ENCODE results near the gene CCDC171.
"Not testable (repeated sequence)": the region's sequence is repeated elsewhere in the genome, so short reads cannot be mapped to it uniquely, and the experiment has no call there.

CCDC171 gene

GRCh38 chr9:15769547-15769946 lies 216.7 kb downstream of the CCDC171 start:
- DNase-seq, result no peak

GRCh38 chr9:15778861-15779260 lies 226.0 kb downstream of the CCDC171 start:
- DNase-seq, result no peak

DNA sequence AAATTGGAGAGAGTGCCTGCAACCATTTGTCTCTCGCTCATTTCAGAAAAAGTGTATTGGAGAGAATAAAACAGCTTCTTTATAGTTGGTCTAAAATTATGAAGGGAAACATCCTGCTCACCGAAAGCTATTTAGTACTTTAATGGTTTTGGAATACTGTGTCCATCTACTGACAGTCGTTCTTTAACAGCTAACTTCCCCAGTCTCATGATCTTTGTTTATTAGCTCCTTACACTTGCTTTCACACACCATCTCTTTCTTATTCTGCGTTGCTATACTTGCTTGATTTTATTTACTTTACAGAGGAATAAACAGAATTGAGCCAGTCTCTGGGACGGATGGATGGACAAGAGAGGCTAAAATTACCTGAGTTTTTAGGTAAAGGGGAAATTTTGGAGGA lies 229.3 kb downstream of the CCDC171 start:
- no peak for DNase-seq

DNA sequence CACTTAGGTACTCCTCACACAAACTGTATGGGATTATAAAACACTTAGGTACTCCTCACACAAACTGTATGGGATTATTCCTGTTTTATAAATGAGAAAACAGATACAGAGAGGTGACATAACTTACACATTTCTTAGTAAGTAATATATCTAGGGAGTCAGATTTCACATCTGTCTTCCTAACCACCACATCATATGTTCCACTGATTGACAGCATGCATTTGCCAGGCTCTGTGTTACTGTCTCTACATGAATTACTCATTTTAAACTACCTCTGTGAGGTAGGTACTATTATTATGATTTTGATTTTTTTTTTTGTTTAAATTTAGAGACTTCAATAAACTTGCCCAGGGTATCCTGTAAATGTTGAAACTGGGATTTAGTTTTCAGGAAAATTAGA lies 232.7 kb downstream of the CCDC171 start:
- no peak for DNase-seq

DNA sequence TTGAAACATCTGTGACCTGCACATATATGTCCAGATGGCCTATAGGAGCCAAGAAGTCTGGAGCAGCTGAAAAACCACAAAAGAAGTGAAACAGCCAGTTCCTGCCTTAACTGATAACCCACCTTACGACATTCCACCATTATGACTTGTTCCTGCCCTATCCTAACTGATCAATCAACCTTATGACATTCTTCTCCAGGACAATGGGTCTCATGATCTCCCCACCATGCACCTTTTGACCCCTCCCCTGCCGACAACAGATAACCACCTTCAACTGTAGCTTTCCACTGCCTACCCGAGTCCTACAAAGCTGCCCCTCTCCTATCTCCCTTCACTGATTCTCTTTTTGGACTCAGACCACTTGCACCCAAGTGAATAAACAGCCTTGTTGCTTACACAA lies 233.8 kb downstream of the CCDC171 start:
- DNase-seq, result no peak

GRCh38 chr9:15810219-15810899 lies 257.5 kb downstream of the CCDC171 start:
- DNase-seq, result not testable (repeated sequence)

- no peak for DNase-seq
Observed at GRCh38 chr9:15813076-15813475, 260.2 kb downstream of the CCDC171 start.

- DNase-seq, result no peak
Observed at GRCh38 chr9:15824310-15824709, 271.5 kb downstream of the CCDC171 start.

DNA sequence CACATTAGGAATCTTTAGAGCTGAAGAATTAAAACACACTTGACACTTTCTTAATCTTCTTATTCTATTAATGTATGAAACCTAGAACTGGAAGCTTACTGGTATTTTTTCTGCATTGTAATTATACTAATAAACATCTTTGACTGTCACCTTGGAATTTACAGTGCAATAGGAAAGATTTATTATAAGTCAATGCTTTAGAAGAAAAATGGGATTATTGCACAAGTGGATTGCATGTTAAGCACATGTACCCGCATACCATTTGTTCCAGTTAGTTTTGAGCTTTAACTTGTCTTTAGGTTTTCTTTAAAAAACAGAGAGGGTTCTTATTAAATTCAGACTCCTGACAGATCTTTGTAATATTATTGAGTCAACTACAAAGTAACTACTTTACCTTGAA lies 278.5 kb downstream of the CCDC171 start:
- DNase-seq, result no peak

- DNase-seq, result no peak
Observed at GRCh38 chr9:15834541-15834940, 281.7 kb downstream of the CCDC171 start.

- peak; percentile 6 for DNase-seq
Observed at GRCh38 chr9:15837079-15837679, 284.3 kb downstream of the CCDC171 start.

DNA sequence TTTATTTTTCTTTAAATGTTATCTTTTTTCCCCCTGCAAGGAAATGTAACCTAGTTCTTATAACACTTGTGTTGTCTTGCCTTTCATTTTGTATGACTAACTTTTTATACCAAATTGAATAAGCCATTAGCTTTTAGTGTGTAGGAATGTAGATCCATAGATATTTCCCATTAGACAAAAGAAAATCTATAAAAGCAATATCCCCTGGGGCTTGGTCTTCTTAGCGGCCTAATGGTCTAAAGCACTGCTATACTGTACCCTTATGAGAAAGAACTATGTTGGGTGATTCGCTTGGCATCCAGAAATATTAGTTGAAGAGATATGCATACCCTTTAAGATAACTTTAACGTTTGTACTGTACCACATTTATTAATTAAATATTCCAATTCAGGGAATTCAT lies 289.2 kb downstream of the CCDC171 start:
- no peak for DNase-seq

- DNase-seq, result no peak
Observed at GRCh38 chr9:15843316-15843715, 290.5 kb downstream of the CCDC171 start.

GRCh38 chr9:15843931-15844330 lies 291.1 kb downstream of the CCDC171 start:
- no peak for DNase-seq

DNA sequence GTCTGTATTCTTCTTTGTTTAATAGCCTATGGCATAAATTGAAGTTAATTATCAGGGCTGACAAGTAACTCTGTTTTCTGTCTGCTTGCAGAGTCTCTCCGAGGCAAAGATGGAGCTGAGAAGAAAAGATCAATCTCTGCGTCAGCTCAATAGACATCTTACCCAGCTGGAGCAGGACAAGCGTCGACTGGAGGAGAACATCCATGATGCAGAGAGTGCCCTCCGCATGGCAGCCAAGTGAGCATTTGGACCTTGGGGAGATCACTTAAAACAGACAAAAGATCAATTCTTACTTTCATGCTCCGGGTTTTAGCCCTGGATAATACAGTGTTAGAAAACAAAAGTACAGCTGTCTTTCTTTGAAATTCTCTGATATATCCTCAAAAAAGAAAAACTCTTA lies 293.8 kb downstream of the CCDC171 start:
- no peak for DNase-seq

DNA sequence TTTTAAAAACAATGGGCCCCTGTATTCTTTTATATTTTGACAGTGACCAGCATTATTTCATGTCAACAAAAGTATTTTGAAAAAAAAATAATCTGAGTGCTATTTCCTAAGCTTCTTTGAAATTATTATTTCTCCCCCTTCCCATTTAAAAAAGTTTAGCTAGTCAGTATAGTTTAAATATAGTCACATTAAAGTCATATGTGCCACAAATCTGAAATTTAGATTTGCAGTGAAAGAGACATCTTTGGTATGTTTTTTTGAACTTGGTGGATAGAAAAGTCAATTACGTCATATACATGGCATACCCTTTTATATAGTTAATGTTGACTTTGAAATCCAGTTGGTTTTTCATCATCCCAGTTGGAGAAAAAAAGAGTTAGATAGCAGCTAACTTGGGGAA lies 297.0 kb downstream of the CCDC171 start:
- no peak for DNase-seq

DNA sequence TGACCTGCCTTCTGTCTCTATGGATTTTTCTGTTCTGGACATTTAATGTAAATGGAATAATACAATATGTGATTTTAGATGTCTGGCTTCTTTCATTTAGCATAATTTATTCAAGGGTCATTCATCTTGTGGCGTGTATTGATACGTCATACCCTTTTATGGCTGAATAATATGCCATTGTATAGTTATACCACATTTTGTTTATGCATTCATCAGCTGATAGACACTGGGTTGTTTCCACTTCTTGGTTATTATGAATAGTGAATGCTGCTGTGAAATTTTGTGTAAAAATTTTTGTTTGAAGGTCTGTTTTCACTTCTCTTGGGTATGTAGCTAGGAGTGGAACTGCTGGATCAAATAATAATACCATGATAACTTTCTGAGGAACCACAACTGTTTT lies 298.9 kb downstream of the CCDC171 start:
- no peak for DNase-seq

GRCh38 chr9:15856591-15856990 lies 303.7 kb downstream of the CCDC171 start:
- DNase-seq, result no peak

- DNase-seq, result no peak
Observed at GRCh38 chr9:15867334-15867733, 314.5 kb downstream of the CCDC171 start.

DNA sequence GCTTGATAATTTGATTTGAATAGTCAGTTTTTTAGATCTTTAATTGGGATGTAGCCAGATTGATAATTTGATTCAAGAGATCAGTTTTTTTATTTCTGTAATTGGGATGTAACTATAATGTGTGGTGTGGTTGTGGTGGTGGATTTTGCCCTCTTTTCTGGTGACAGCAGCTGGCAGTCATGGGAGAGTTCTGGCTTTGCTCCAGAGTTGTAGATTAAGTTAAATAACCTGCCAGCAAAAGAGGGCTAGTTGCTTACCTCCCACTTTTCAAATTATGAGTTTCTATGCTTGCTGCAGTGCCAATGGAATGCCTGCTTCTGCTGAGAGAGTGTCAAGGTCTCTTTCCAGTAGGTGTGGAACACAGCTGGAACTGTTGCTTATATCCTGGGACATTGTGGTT lies 315.1 kb downstream of the CCDC171 start:
- DNase-seq, result no peak

- DNase-seq, result no peak
Observed at GRCh38 chr9:15873573-15874177, 320.8 kb downstream of the CCDC171 start.

DNA sequence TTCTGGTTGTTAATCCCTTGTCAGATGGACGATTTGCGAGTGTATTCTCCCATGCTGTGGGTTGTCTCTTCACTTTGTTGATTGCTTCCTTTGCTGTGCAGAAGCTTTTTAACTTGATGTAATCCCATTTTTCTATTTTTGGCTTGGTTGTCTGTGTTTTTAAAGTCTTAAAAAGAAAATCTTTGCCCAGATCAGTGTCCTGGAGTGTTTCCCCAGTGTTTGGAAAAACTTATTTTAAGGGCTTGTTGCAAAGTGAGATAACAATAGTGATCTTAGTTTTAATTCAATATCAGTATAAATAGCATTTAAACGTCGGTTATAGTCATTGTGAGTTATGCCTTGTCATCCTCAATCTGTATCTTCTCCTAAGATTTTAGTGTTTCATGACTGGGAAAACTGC lies 329.5 kb downstream of the CCDC171 start:
- no peak for DNase-seq

DNA sequence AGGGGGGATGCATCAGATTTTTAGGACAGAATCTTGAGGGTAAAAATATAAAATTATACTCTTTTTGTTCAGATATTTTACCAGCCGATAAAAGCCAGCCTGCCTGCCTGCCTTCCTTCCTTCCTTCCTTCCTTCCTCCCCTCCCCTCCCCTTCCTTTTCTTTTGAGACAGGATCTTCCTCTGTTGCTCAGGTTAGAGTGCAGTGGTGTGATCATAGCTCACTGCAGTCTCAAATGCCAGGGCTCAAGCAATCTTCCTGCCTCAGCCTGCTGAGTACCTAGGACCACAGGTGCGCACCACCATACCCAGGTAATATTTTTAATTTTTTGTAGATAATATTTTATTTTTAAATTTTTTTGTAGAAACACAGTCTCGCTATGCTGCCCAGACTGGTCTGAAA lies 330.0 kb downstream of the CCDC171 start:
- DNase-seq, result no peak

GRCh38 chr9:15885464-15885863 lies 332.6 kb downstream of the CCDC171 start:
- DNase-seq, result no peak

GRCh38 chr9:15889555-15889954 lies 336.7 kb downstream of the CCDC171 start:
- no peak for DNase-seq

Measured in central memory CD4-positive, alpha-beta T cell (primary cell).